Stimulated activated naive CD8-positive, alpha-beta T cell treated with anti-CD3 and anti-CD28 coated beads, Interleukin-15, Interleukin-2, amounts not matched to agents 100 U/mL and 50 U/mL, for 24 hours (primary cell): ENCODE measurements around the gene PIK3R4.
A peak's percentile ranks its signal among the peaks of the same experiment; 100 is the strongest.

Experiments
- ATAC-seq: fragments of 150-1000 bp; cut with Tn5 transposase; one replicate; pipeline ENCODE4 v1.10.0; 2021
- DNase-seq: peaks from one replicate; pipeline ENCODE4 v3.0.0; 2021

Gene PIK3R4

GRCh38 chr3:130746246-130747039 is at the start of gene PIK3R4:
Gene PIK3R4 (minus strand): TSS chr3:130746829. CDS start chr3:130745218, 1,611 bp downstream.
- peak; percentile 93 for DNase-seq
- peak; percentile 90 for ATAC-seq

- ATAC-seq: no peak
- DNase-seq: no peak
Observed at GRCh38 chr3:130795396-130795795, 48.8 kb upstream of the PIK3R4 start.

GRCh38 chr3:130792246-130792645 is 45.6 kb upstream of the PIK3R4 start:
- DNase-seq (no peak), ATAC-seq (no peak)

GRCh38 chr3:130789782-130790322 is 43.2 kb upstream of the PIK3R4 start:
- ATAC-seq (no peak), DNase-seq (no peak)

GRCh38 chr3:130787422-130788068 is 40.9 kb upstream of the PIK3R4 start:
- DNase-seq (no peak), ATAC-seq (no peak)

GRCh38 chr3:130786306-130786705 is 39.7 kb upstream of the PIK3R4 start:
- ATAC-seq: no peak
- no peak for DNase-seq

GRCh38 chr3:130783629-130784028 is 37.0 kb upstream of the PIK3R4 start:
- ATAC-seq: no peak
- DNase-seq: no peak

- ATAC-seq (no peak), DNase-seq (no peak)
Observed at GRCh38 chr3:130779486-130779885, 32.9 kb upstream of the PIK3R4 start.

GRCh38 chr3:130779031-130779430 is 32.4 kb upstream of the PIK3R4 start:
- no peak for DNase-seq
- ATAC-seq: no peak

GRCh38 chr3:130773366-130773765 is 26.7 kb upstream of the PIK3R4 start:
- no peak for DNase-seq
- ATAC-seq: no peak

GRCh38 chr3:130772129-130772528 is 25.5 kb upstream of the PIK3R4 start:
- DNase-seq (no peak), ATAC-seq (no peak)

- ATAC-seq (no peak), DNase-seq (no peak)
Observed at GRCh38 chr3:130770644-130771043, 24.0 kb upstream of the PIK3R4 start.

- no peak for ATAC-seq
Observed at GRCh38 chr3:130761730-130762311, 15.2 kb upstream of the PIK3R4 start.

GRCh38 chr3:130760922-130761321 is 14.3 kb upstream of the PIK3R4 start:
- no peak for DNase-seq
- no peak for ATAC-seq

More at GRCh38 chr3:130761730-130762311, 15.2 kb upstream of the PIK3R4 start:
- no peak for DNase-seq

- ATAC-seq: peak; percentile 63
- DNase-seq: peak; percentile 44
Observed at GRCh38 chr3:130759692-130760338, 13.2 kb upstream of the PIK3R4 start.

GRCh38 chr3:130758624-130759369 is 12.2 kb upstream of the PIK3R4 start:
- ATAC-seq (no peak), DNase-seq (no peak)

GRCh38 chr3:130757611-130758150 is 11.1 kb upstream of the PIK3R4 start:
- ATAC-seq: no peak
- no peak for DNase-seq

GRCh38 chr3:130755666-130756065 is 9.0 kb upstream of the PIK3R4 start:
- DNase-seq (no peak), ATAC-seq (no peak)

- ATAC-seq (no peak), DNase-seq (no peak)
Observed at GRCh38 chr3:130748981-130749380, 2.4 kb upstream of the PIK3R4 start.

GRCh38 chr3:130748467-130748861 is 1.8 kb upstream of the PIK3R4 start:
- ATAC-seq (no peak), DNase-seq (no peak)

GRCh38 chr3:130743354-130743753 is 3.3 kb downstream of the PIK3R4 start:
- ATAC-seq (no peak), DNase-seq (no peak)
